GM19239 (cell line): Measurements from ENCODE around the gene ELMO1.
A peak's percentile ranks its signal among the peaks of the same experiment; 100 is the strongest.

Experiments
- DNase-seq: peaks from one replicate; pipeline ENCODE4 v3.0.0; 2011; ENCODE audit warnings: low spot score; ENCODE audit not compliant: insufficient read length
- FAIRE-seq: peaks from 2 replicates; lab custom pipeline; 2011; peaks lifted over from hg19 to GRCh38; lab: Jason Lieb, UNC

The ELMO1 gene

DNA sequence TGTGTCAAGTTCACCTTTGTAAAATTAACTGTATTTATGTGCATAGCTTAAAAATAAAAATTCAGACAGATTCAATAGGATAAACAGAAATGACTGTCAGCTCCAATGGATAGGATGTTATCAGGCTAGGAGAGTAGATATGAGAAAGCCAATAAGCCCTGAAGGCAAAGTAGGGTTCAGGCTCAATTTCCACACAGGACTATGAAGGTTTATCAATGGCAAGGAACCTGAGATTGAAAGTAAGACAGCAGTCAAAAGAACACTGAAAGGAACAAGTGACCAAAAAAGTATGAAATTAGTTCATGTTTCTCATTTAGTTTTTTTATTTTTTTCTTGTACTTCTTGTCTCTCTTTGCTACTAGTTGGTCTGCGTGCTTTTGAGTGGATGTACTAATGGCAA lies 121.4 kb downstream of the ELMO1 start:
- FAIRE-seq (no peak), DNase-seq (no peak)

DNA sequence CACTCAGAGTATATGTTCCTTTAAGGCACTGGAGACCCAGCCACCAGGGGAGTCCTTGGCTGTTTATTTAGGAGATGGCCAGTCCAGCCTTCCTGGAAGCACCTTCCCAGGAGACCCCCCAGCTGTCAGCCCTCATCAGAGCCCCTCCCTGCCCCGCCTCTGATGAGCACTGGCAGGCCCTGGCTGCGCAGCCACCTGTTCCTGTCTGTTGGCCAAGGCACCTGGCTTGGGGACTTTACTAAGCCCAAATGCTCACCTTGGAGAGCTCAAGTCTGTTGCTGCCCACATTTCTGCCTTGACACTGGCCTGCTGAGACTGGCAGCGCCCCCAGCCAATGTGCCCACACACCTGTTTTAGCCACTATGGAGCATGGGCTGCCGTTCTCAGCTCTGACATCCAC lies 124.7 kb downstream of the ELMO1 start:
- no peak for FAIRE-seq
- no peak for DNase-seq

DNA sequence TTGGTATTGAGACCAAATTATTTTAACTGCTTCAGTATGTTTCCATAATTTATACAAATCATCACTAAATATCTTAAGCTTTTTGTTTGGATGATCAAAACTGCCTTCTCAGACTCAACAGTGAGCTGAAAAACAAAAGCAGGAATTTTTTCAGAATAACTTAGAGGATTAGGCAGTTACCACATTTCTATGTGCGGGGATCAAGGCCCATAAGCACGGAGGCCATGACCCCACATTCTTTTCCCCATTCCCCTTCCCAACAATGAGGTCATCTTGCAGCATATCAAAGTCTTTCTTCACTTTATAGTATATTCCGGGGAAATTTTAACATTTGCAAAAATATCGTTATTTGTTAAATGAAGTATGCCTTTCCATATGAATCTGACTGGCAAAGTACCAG lies 125.8 kb downstream of the ELMO1 start:
- DNase-seq (no peak), FAIRE-seq (no peak)

DNA sequence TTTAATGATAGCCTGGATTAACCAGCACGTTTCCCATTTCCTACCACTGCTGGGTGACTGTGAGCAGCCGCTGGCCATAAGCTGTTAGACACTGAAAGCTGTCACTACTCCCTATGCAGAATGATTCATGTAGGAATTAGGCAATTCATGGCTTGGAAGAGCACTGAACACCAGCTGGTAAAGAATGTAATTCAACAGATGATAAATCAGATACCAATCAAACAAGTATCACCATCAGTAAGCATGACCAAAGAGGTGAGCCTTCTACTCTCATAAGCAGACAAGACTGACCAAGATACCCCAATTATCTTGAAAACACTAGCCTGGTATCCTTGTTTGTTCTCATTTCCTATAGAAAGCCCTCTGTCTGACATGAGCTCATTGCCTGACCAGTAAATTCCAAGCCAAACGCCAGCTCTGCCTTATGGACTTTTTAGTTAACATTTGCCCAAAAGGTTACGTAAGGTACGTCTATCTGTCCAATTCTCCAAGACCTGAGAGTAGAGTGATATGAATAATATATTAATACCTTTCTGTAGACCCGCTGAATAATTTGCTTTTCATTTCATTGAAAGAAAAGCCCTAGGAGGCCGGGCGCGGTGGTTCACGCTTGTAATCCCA lies 127.7 kb downstream of the ELMO1 start:
- no peak for DNase-seq
- FAIRE-seq = no peak

DNA sequence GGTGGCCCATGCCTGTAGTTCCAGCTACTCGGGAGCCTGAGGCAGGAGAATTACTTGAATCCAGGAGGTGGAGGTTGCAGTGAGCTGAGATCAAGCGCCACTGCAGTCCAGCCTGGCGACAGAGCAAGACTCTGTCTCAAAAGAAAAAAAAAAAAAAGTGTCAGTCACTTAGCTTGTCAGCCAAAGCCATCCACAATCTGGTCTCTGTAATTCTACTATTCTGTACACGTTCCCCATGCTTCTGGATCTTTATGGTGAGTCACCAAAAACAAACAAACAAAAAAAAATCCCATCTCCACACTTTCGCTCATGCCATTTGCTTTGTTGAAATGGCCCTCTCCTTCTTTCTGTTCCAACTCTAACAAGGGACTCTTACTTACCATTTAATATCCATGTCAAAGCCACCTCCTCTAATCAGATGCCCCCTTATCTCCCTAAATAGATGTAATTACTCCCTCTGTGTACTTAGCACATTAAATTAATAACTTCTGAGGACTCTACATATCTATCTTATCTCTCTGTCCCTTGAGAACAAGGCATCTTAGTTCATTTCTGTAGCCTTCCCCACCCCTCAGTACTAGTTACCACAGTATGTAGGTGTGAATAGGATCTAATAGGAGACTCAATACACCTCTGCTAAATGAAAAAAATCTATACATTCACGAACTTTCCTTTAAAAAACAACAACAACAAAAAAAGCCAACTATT lies 128.4 kb downstream of the ELMO1 start:
- FAIRE-seq = no peak
- no peak for DNase-seq

DNA sequence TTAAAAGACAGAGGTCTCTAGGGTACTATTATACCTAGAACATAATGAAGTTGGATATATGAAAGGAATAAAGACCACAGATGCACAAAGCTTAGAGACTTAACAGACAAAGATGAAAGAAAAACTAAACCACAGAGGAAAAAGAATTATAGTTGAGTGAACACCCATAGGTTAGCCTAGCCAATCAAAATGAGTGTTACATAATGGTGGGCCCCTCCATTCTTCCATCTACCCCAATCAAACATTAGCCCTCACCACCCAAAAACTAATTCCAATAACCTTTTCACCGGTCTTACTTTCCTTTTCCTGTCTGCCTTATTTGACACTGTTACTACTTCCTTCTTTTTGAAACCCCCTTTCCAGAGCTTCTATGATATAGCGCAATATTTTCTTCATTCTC lies 130.1 kb downstream of the ELMO1 start:
- FAIRE-seq (peak; percentile 63), DNase-seq (no peak)

DNA sequence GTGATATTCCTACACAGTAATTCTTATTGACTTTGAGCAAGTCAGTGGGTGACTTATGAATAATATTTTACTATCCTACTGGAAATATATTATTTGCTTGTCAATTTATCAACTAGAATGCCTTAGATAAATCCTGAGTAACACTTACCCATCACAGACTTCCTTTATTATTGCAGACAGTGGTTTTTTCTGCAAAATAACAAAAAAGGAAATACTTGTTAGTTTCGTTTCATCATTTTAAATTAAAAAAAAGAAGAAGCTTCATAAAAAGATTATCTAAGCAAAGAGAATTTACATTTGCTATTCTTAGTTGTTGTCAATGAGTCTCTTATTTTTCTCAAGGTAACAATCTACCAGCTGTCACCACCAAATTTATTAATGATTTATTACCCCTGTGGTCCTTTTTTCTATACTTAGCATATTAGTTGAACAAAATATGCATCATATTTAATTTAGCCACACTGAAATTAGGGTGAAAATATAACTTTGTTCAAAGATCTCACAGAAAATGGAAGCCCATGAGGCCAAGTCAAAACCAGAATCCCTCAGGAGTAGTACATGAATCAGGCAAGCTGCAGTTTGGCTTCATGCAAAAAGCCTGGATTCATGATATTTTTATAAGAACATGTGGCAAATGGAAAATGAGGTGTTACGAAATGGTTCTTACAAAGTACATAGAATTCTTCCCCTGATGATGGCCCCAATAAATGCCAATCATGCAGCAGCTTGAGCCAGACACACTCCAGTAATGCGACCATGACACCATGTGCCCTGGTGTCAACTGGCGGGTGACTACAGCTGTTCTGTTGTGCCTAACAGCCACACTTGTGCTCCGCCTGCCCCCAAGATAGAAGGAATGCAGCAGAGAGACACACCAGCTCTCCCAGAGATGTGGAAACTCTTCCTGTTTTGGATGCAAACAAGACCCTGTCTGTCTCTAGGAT lies 132.6 kb downstream of the ELMO1 start:
- DNase-seq (no peak), FAIRE-seq (peak; percentile 56)

DNA sequence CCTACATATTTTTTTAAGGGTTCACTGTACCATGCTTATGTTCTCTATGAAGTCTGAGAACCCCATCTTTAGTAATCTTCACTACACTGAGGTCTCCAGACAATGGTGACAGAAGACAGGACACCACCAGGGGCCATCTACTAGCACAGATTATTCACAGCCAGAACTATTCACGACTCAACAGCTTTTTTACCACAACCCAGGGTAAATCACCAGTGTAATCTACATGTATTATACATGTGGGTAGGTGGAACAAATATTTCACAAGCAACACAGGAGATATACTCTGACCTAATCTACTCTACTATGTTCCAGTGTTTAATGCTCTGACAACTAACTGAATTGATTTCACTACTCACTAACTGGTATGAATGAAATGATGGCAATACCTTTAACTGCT lies 136.1 kb downstream of the ELMO1 start:
- no peak for DNase-seq
- FAIRE-seq = no peak

DNA sequence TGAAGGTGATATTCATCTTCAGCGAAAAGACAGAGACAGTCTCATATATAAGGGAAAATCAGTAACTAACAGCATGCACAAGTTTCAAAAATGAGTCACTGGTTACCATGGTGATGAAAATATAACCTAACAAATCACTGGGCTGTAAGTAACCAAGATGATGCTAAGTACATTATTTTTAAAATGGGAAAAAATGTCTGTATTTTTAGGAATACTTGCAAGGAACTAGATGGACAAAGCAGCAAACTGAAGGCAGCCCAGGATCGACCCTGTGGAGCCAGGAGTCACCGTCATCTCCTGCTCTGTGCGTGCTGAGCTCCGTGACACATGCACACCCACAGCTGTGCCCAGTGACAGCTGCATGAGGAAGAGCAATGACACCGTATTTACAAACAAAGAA lies 137.3 kb downstream of the ELMO1 start:
- FAIRE-seq (peak; percentile 31), DNase-seq (no peak)

DNA sequence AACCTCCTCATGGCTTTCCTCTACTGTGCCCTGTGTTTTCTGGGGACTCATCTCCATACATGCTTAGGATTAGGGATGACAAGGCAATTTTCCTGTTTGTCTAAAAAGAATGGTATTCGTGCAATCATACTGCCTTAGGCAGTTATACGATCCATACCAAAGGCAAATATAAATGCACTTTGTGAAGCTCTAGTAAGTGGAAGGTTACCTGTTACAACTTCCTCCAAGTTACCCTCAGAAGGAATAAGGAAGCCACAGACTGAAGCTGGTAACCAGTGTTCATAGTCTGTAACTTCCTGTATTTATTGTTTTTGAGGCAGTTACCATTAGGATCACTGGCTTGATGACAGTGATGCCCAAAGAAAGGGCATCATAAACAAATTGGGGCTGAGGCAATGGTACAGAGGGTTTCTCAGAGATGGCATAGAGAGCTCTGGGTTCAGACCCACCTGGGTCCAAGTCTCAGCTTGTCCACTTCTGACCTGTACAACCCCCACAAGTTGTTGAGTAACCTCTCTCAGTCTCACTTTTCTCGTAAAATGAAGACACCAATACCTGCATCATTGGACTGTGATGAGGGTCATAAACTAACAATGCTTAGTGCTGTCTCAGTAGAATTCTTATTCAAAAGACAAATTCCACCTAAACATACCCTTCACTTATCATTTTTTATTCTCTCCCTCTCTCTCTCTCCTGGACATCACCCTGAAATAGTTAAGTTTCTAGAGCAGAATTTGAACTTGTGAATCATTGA lies 138.2 kb downstream of the ELMO1 start:
- no peak for DNase-seq

DNA sequence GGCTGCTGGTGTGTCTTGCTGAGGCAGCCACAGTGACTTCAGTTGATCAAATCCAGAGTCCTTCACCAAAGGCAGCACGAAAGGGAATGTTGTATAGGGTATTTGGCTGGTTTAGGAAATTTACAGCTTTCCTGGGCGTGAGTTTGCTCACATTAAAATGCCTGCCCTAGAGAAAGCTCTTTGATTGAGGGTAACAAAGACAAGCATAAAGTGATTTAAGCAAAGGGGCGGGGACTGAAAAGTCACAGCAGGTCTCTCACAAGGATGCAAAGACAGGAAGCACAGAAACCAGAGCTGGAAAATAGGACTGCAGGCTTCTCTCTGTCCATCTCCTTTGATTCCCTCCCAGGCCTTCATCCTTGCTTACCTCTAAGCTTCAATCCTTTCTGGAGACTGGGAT lies 139.2 kb downstream of the ELMO1 start:
- FAIRE-seq (no peak), DNase-seq (no peak)

More for the DNA sequence above, 138.2 kb downstream of the ELMO1 start:
- FAIRE-seq = peak; percentile 77

DNA sequence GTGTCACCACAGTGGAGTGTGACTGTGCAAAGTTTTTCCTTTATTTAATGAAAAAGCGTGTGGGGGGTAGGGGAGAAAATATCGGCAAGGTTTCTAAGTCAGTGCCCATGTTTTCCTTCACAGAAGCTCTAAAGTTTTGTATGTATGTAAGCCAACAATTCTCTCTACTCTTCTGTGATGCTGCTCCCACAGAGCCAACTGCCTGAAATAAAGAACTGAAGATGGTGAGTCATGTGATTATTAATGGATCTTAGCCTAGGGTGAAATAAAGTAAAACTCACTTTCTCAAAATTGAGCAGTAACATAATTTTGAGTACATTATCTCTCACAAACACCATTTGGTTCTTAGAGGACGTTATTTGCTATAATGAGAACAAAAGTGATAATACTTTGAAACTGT lies 143.7 kb downstream of the ELMO1 start:
- no peak for DNase-seq
- no peak for FAIRE-seq

DNA sequence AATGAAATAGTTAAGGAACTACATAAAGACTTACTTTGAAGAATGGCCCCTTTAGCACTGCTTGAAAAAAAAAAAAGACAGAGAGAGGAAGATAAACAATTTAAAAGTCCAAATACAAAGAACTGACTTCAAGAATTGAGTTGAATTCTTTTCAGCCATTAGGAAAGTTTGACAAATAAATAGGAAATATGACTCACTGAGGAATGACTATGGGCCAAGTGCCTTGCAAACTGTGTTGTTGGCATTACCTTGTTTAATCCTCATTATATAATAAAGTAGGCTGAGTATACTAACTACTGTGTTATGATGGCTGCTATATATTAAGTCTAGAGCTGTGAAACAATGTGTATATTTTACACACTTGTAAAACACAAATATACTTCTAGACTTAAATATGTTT lies 151.1 kb downstream of the ELMO1 start:
- FAIRE-seq = no peak
- no peak for DNase-seq

DNA sequence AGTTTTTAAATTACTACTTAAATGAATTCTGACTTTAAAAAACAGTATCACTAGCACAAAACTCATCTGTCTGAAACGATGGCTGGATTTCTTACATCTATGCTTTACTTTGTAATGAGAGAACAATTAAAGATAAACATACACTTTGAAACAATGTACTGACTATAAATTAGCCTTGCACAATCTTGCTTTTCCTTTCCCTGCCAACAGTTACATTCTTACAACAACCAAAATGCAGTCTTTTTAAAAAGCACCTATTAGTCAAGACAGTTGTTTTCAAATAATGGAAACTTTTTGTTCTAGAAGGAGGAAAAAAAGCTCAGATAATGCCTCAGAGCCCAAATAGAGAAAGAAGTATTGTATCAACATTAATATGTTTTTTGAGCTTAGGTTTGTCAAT lies 153.3 kb downstream of the ELMO1 start:
- FAIRE-seq = no peak
- no peak for DNase-seq

DNA sequence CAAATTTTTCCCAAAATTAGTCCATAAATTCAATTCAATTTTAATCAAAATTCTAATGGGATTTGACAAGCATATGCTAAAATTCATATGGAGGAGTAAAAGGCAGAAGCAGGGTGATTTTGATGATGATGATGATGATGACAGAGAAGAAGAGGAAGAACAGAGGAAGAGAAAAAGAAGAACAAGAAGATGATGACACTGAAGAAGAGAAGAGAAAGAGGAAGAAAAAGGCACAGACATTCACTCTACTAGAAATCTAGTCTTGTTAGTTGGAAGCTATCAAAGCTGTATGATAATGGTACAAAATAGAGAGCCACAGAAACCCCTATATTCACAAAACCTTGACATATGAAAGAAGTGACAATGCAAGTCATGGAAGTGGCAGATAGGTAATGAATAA lies 157.9 kb downstream of the ELMO1 start:
- FAIRE-seq (no peak), DNase-seq (no peak)

DNA sequence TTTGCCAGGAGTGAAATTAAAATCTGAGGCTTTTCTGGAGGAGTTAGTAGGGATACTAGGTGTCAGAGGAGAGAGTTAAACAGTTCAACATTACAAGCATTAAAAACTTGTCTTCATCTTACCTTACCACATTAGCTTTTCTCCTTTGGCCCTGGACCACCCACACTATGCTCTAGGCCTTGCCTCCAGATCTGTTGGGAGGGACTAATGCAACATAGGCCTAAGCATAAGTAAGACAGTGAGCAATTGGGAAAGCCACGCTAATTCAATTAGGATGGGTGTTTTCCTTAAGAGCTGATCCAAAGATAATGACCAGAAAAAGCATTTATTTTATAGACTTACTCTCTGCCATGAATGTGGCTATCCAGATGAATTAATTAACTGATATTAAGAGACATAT lies 158.9 kb downstream of the ELMO1 start:
- FAIRE-seq = no peak
- no peak for DNase-seq

DNA sequence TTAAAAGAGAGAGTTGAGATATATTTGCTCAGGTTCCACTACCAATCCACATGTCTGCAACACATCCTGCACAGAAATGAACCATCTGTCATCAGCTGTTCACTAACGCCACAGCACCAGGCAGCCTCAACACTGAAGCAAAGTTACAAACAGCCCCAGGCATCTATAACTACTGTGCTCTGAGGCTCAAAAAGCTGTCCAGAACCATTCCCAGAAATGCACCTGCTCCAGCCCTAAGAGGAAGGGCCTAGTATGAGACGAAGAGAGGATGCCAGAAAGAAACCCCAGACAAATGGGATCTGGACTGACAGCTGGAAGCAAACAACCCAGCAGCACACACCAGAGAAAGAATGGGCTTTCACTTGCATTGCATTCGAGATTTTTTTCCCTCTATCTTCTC lies 159.3 kb downstream of the ELMO1 start:
- FAIRE-seq = no peak
- DNase-seq = no peak

DNA sequence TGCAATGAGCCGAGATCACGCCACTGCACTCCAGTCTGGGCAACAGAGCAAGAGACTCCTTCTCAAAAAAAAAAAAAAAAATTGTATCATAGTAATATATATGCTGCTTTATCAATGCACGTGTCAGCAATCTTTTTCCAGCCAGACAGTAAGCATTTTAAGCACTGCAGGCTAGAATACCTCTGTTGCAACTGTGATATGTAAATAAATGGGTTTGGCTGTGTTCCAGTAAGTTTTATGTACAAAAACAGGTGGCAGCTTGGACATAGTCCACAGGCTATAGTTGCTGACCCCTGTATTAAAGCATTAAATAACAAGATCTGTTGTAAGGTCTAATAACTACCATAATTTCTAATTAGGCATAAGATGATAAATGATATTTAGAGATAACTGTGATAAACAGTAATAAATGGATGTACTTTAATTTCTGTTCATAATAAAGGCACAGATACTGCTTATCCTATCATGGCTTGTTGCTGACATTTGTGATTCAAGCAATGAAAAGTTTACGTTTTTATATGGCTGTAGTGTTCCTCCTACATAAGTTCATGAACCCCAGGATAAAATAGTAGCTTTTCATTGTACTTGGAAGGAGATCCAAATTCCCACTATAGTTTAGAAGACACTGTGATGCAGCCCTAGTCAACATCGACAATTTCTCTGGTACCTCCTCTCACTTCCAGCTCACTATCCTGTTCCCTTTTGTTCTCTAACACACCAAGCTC lies 161.4 kb downstream of the ELMO1 start:
- DNase-seq (no peak), FAIRE-seq (peak; percentile 67)

DNA sequence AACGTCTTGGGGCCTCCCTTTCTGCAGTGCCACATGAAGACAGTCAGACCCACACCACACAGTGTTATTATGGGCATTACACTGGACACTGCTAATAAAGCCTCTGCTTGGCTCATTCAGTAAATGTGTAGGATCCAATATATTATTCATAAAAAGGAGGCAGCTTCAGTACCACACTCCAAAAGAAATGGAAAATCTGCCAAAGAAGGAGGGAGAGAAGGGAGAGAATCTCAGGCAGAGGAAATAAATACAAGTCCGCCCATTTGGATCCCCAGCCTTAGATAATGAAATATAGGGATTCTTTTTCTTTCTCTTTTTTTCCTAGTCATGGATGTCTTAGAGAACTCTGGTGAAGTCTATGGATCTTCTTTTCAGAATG lies 162.2 kb downstream of the ELMO1 start:
- DNase-seq (no peak), FAIRE-seq (peak; percentile 35)
